Stimulated activated CD4-positive, alpha-beta T cell treated with anti-CD3 and anti-CD28 coated beads, Interleukin-4, amount 100 ng/mL, for 24 hours (primary cell): ENCODE results near the gene PPP2R2D.

ENCODE experiments used
- DNase-seq: peaks from one replicate; pipeline ENCODE4 v3.0.0-alpha.2; 2020

The PPP2R2D gene

DNA sequence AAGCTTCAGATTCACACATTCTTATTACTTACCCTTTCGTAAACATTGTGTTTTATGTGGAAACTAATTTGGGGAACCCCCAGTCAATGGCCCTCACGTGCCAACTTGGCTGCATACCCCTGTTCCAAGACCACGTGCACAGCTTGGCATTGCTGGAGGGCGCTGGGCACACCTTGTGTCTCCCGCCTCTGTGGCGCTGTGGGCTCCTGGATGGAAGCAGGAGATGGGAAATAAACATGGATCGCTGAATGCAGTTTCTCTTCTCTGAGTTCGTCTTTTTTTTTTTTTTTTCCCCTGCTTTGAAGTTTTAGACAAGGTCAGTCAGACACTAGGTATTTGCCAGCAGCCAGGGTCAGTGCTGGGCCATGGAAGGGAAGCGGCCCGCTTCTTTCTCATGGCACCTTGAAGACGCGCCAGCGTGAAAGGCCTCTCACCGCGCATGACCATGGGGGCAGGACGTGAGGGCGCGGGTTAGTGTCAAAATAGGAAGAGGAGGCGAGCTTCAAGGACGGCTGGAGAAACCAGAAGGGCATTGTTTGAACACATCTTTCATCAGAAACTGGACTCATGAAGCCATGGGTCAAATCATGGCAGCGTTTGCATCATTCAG is 53.7 kb downstream of the PPP2R2D start:
- DNase-seq, result no peak

DNA sequence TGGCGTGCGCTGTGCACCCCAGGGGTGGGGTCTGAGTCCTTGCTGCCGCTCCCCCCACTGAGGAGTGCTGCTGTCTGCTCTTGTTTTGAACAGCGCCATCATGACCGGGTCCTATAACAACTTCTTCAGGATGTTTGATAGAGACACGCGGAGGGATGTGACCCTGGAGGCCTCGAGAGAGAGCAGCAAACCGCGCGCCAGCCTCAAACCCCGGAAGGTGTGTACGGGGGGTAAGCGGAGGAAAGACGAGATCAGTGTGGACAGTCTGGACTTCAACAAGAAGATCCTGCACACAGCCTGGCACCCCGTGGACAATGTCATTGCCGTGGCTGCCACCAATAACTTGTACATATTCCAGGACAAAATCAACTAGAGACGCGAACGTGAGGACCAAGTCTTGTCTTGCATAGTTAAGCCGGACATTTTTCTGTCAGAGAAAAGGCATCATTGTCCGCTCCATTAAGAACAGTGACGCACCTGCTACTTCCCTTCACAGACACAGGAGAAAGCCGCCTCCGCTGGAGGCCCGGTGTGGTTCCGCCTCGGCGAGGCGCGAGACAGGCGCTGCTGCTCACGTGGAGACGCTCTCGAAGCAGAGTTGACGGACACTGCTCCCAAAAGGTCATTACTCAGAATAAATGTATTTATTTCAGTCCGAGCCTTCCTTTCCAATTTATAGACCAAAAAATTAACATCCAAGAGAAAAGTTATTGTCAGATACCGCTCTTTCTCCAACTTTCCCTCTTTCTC is 55.0 kb downstream of the PPP2R2D start:
- no peak for DNase-seq

DNA sequence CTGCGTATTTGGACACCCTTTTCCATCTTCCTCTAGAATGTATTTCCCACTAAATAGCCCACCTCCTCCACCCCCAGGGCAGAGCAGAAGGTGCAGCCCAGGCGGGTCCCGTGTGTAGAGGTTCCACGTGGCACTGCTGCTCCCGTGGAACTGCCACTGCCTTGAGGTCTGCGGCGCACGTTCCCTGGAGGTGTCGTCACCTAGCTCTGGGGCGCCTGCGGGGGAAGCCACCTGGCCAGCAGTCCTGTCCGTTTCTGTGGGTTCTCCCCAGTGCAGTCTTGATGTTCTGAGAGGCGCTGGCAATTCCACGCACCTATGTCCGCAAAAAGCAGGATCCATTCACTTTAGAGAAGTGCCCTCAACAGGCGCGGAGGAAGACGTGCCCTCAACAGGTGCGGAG is 59.0 kb downstream of the PPP2R2D start:
- no peak for DNase-seq

DNA sequence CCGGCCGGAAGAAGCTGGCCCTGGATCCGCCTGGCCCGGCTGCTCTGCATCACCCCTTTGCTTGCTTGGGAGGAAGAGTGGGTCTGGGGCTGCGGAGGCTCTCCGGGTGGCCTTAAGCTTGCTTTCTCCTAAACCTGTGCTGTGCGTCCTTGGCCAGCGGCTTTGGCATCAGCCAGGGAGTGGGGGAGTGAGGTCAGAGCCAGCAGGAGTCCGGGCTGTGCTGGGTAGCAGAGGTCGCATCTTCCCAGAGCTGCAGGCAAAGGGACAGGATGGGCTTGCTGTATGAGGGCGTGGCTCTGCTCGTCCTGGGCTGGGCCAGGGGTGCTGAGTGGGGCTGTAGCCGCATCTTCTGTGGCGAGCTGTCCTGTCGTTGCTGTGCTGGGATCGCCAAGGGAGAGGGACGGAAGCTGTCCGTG is 59.8 kb downstream of the PPP2R2D start:
- no peak for DNase-seq

DNA sequence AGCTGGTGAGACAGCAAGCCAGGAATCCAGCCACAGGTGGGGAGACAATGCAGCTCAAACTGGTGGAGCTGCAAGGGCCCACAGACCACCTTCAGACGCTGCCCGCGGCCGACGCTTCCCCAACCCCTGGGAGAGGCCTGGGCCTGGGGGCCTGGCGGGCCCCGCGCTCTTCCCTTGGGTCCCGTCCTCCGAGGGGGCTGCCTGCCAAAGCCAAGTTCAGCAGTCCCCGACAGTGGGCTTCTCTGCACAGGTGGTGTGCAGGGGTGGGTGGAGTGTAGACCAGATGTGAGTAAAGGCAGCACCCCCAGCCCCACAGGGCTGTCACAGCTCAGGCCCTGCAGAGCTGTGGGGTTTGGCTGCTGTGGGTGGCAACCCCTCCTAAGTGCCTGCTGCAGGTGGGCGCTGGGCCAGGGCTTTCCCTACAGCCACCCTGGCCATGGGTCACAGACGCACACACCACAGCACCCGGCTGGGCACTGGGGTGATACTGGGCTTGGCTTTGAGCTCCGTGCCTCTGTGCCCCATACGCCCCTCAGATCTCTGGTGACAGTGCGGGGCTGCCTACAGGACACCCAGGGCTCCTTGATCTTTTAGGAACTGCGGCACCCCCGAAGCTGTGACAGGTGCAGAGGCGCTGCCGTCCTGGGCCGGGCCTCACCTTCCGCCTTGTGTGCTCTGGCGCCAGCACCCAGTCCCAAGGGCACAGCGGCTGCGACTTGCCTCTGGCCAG is 60.4 kb downstream of the PPP2R2D start:
- DNase-seq, result no peak

DNA sequence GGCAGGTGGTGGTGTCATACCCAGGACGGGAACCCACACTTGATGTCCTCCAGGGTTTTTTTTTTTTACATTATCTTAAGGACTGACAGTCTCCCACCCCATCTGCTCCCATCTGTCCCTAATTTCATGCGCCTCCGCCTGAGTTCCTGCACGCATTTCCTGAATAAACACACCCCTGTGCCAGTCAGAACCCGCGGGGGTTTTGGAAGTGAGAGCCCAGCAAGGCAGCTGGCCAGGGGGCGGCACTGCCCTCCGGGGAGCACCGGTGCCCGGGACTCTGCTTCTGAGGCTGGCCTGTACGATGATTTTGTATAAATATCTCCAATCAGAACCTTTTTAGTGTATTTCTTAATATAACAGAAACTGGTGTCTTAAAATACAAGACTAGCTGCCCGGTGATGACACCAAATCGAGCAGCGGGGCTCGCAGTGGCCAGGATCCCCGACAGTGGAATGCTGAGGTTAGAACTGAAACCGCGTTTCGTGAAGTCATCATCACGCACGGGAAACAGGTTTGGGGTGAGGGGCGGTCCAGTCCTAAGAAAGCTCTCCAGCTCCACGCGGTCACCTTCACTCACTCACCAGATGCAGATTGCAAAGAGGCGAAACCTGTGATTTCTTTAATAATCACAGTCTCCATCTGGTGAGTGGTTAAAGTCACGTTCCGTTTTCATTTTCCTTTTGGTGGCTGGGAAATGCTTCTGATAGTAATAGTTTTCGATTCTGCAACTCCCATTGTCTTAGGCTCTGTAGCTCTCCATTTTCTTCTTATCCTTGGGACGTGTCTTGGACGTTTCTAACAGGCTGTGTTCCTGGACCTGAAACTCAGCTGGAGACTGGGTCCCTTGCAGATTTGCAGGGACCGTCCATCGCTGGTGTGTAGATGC is 61.2 kb downstream of the PPP2R2D start:
- no peak for DNase-seq

DNA sequence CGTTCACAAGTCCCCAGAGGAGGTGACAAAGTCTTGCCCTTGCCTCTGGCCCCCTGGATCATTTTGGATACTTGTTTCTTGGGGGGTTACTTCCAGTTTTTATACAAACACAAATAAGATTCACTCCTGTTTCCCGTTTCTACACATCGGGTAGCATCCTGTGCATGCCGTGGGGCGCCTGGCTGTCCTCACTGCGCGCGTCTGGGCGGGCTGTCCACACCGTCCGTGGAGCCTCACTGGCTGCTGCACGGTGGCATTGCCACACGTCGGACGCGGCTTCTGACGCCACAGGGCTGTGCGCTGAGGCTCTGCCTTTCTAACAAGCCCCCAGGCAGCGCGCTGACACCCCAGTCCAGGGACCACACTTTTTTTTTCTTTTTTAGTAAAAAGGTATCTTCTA is 62.5 kb downstream of the PPP2R2D start:
- DNase-seq, result no peak

DNA sequence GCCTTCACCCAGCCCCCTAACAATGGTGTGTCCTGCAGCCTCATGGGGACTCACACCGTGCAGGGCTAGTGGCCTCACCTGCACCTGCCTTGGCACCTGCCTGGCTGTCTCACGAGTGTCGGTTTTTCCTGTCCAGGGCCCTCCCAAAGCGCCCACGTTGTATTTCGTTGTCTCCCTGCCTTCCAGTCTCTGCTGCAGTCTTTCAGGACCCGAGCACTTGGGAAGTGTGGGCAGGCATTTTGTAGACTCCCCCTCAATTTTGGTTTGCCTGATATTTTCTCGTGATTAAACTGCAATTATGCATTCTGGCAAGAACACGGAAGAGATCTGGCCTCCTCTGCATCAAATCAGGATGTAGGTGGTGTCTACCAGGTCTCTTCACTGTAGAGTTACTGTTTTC is 63.0 kb downstream of the PPP2R2D start:
- DNase-seq, result no peak

DNA sequence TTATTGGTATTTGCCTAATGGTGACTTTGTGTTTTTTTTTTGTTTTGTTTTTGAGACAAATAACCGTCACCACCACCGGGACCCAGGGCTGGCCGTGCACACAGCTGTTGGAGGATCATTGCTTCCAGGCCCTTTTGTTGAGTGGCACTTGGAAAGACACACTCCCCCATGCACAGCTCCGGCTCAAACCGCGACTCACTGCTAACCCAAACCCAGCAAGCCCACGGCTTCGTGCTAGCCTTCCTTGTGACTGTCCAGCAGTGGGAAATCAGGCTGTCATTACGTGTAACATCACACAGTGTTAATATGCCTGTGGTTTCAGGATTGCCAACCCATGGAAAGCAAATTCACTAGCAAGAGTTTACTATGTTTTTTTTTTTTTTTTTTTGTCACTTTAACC is 63.5 kb downstream of the PPP2R2D start:
- DNase-seq, result no peak

DNA sequence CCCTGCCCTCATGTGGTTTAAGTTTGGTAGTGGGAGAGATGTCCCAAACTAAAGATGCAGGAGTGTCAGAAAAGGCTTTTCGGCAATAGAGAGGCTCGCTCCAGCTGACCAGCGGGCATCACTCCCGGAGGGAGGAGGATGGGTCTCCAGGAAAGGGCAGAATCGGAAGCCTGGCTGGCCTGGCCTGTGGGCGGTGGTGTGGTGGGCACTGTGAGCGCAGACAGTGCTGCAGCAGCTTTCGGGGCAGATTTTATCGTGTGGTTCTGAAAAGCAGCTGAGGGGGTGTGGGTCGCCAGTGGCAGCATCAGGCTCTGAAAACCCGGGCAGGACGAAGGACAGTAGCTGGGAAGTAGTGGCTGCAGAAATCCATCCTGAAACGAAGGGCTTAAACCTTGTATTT is 68.1 kb downstream of the PPP2R2D start:
- DNase-seq, result no peak

DNA sequence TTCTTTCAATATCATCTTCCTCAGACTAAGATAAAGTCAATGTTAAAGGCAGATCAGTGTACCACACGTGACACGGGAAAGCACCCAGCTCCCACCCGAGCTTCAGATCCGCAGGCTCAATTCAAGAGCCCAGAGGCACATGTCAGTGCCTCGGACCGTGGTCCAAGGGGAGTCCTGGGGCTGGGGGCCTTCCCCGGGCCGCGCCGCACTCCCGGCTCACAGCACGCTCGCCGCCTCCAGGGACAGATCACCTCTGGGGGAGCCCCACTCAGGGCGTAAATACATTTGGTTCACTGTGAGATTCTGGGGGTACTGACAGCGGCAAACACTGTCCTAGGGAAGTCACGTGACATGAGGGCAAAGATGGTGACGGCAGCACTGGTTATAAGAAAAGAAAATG is 70.1 kb downstream of the PPP2R2D start:
- DNase-seq, result no peak

DNA sequence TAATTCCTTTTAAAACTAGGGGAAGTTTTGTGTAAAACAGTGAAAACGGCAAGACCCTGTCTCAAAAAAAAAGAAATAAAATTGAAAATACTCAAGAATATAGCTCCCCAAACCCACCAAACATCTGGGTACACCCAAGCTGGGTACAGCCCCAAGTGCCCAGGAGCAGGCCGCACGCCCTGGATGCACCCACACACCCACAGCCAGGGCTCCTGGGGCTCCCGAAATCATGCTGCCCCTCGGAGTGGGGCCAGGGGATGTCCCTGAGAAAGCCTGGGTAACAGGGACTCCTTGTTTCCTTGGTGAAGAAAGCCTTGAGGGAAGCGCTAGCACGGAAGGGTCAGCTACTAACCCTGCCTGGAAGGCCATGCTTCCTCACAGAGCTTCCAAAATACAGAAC is 70.8 kb downstream of the PPP2R2D start:
- DNase-seq, result no peak

DNA sequence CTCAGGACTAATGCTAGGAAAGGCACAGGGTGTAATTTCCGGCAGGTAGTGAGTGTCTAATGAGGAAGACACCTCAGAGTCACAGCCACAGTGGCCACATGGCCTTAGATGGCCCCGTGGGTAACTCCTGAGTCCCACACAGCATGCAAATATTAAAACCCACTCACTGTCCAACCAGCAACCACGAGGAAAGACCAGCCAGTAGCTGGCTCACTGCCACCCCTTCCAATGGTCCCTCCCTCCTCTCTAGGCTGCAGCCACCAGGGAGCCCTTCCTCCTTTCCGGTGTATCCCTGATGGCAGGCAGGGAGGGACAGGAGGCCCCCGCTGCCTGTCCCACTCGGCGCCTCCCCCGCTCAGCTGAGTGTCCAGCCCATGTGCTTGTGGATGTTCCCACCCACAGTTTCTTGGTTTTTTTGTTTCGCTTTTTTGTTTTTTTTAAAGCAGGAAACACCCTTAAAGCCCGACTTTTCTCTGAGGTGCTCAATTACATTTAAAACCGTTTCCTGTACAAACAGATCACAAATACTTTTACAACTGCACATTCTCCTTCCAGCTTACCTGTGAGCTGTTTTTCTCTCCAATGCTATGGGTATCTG is 71.8 kb downstream of the PPP2R2D start:
- peak; percentile 31 for DNase-seq

DNA sequence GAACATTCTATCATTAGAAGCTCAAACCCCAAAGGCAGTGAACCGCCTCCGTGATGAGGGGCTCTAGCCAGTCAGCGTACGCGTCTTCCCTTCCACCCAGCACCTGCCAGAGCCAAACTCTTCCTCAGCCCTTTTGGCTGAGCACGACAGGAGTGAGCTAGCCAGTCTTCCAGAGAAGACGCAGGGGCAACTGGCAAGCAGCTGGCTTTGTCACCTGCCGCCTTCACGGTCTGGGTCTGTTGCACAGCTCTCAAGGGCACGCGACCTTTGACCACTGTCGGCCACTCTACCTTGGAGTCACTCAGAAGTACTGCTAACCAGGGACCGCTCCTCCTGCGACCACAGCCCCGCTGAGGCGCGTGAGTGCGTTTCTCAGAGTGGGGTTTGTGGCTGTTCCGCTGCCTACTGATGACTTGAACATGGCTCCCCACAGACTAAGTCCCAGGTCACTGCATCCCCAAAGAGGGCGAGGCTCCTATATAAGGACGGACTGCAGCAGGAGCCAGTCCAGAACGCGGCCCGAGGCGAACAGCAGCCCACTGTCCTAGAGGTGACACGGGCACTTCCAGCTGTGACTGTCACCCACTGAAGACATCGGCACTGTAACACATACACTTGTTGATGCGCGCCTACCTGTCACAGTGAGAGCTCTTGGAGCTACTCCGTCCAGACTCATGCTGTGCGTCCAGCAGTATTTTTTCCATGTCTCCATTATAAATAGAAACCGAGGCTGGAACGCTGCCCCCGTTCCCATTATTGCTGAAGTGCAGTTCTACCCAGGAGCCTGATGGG is 72.5 kb downstream of the PPP2R2D start:
- DNase-seq, result no peak

DNA sequence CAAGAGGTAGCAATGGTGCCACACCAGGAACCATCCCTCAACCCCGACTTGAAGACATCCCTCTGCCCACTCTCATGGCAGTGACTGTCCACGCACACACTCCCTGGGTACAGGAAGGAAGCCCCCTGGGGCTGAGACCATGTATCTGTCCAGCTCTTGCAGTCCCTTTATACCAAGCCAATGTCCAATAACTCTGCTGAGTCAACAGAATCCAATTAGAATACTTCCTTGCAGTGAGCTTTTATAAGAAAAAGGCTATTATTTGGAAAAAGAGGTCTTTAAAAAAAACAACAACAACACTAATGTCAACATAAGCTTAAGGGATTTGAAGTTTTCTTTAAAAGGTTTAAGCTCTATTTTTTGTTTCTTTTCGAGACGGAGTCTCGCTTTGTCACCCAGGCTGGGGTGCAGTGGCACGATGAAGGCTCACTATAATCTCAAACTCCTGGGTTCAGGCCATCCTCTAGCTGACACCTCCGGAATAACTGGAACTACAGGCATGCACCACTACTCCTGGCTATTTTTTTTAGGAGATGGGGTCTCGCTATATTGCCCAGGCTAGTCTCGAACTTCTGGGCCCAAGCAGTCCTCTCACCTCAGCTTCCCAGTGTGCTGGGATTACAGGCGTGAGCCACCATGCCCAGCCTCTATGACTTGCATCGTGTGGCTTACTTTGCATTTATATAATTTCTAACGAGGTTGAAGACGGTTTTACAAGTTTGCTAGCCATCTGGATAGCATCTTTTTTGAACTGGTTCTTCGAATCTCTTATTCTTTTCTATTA is 73.4 kb downstream of the PPP2R2D start:
- DNase-seq, result no peak

DNA sequence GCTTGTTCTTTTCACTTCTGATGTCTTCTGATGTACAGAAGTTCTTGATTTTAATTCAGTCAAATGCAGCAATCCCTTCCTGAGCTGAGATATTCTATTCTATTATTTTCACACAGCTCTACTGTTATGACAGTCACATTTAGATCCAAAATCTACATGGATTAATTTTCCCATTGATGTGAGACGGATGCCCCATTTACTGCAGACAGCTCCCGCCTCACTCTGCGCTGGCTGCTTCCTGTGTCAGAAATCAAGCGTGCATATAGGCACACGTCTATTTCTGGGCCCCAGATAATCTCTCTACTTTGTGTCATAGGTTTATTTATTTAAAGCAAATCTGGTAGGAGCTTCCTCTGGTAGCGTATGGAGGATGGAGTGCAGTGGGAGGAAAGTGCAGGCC is 74.2 kb downstream of the PPP2R2D start:
- no peak for DNase-seq

DNA sequence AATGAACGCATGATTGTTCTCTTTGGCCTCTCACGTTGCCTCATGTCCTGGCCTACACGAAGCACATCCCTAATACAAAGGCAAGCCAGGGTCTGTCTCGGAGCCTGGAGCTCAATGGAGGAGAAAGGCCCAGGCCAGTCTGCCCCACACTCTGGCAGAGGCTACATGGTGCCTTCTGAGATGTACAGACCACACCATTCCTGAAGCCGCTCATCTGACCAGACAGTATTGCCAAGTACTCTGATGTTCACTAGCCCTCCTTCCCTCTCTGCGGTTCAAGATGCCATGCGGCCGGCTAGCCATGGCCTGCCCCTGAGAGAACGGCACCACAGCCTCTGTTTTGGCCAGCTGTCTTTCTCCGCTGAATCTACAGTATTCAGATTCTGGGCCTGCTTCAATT is 75.0 kb downstream of the PPP2R2D start:
- DNase-seq, result no peak

DNA sequence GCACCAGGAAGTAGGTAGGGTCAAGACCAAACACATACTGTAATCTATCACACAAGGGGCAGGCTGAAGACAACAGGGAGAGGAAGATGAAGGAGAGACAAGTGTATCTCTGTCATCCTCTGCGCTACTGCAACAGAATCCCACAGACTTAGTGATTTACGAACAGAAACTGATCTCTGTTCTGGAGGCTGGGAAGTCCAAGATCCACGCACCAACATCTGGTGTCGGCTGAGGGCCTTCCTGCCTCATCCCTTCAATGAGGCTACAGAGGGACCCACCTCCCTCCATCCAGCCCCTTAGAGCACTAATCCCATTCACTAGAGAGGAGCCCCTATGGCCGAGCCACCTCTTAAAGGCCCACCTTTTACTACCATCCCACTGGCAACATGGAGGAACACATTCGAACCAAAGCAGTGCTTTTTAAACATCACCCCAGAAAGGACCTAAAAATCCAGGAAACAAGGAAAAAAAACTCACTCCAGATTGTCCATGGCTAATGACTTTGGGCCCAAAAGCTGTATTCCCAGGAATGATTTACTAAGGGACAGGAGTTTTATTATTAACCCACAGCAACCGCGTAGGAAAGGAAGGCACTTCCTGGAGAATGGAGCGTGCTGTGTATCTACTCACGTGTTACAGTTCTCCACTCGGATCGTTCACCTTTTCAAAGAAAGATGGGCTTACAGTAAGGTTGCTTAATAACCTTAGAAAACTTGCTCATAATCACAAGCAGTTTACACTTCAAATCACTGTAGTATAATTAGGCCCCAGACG is 76.7 kb downstream of the PPP2R2D start:
- DNase-seq, result no peak

DNA sequence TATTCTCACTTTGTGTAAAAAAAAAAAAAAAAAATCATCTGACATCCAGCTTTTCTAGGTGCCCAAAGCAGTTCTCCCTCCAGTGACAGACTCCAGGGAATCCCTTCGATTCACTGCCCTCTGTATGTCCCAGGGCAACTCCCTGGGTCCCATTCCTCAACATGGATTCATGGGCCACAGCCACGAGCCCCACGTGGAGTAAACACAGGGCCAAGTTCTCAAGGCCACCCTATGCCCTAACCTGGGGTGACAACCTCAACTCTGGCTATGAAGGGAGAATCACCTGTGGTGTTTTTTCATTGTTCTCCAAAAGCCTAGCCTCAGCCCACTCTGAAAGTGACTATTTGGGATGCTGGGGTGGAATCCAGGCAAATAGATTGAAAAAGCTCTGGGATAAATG is 77.6 kb downstream of the PPP2R2D start:
- DNase-seq, result no peak

DNA sequence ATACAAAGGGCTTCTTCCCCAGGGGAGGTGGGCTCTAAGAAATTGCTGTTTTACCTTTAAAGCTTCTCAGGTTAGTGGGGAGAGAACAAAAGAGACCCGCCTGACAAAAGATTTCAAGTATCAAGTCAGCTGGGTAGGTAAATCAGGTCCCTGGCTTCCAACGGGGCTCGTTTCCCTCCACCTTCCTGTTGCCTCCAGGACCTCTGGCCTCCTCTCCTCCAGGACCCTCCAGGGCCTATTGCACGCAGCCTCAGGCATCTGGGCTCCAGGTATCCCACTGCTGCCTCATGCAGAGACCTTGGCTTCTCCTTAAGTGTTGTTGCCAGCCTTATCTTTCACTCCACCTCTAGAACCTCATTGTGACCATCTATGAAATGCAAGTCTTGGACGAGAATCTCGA is 78.0 kb downstream of the PPP2R2D start:
- DNase-seq, result no peak
